ENCODE data around the gene CACNA1F.

DNA sequence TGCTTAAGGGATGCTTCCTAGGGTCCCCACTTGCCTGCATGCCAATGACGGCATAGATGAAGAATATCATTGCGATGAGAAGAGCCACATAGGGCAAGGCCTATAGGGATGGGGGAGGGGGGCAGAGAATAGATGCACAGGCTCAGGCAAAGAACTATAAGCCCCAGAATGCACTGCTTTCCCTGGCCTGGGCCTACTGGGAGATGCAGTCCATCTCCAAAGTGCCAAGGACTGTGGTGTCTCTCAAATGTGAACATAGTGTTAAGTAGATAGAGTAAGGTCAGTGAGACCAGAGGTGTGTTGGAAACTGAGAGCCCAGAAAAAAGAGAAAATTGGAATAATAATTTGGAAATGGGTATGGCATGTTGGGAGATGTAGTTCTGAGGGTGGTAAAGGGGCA is 20.9 kb downstream of the CACNA1F start:
- TF ChIP-seq, protein P1, sequence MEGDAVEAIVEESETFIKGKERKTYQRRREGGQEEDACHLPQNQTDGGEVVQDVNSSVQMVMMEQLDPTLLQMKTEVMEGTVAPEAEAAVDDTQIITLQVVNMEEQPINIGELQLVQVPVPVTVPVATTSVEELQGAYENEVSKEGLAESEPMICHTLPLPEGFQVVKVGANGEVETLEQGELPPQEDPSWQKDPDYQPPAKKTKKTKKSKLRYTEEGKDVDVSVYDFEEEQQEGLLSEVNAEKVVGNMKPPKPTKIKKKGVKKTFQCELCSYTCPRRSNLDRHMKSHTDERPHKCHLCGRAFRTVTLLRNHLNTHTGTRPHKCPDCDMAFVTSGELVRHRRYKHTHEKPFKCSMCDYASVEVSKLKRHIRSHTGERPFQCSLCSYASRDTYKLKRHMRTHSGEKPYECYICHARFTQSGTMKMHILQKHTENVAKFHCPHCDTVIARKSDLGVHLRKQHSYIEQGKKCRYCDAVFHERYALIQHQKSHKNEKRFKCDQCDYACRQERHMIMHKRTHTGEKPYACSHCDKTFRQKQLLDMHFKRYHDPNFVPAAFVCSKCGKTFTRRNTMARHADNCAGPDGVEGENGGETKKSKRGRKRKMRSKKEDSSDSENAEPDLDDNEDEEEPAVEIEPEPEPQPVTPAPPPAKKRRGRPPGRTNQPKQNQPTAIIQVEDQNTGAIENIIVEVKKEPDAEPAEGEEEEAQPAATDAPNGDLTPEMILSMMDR (IDR thresholded peaks at IDR 0.05), result no peak
- TF ChIP-seq POLR2AphosphoS5 (IDR thresholded peaks at IDR 0.05), result no peak

Data from stomach (tissue), 4 donors.